A549 (cell line): ENCODE results near the gene TOB1. TPM values are rescaled to one million over a fixed set of nuclear protein-coding genes. Genes with fewer than 3 reads are reported as not detected.

ENCODE experiments used
- ATAC-seq, 2 experiments: fragments of 200-7000 bp in 1 of 2; fragments of >200 bp in 1 of 2; cut with Nextera tagmentation in 1 of 2; cut with Tn5 transposase in 1 of 2; 3 replicates each; pipeline versions ENCODE4 v1.8.0 to v1.9.1; 2018 to 2020; ENCODE audit warnings: mild to moderate bottlenecking in 1 of 2, moderate library complexity in 1 of 2
- CTCF ChIA-PET: fragments of 300-600 bp; sonication (Branson Sonifier 250); formaldehyde crosslinking; extraction: SDS; loops from one replicate; lab custom pipeline; 2021; ENCODE audit warnings: antibody characterized with exemption, inconsistent platforms; lab: Yijun Ruan, JAX
- POLR2A ChIA-PET: fragments of 350-600 bp; formaldehyde crosslinking; extraction: SDS; loops from one replicate; lab custom pipeline; 2021; ENCODE audit warnings: antibody characterized with exemption, inconsistent platforms; lab: Yijun Ruan, JAX
- DNase-seq, 2 experiments: peaks; one replicate each; pipeline versions ENCODE4 v3.0.0 to v3.0.0-alpha.2; 2011 to 2016; ENCODE audit warnings: low read depth in 1 of 2, low spot score in 1 of 2
- FAIRE-seq: peaks from 2 replicates; lab custom pipeline; 2011; peaks lifted over from hg19 to GRCh38; lab: Jason Lieb, UNC
- H3K27ac ChIP-seq, 2 experiments: fragments of >200 bp; sonication (Bioruptor Twin); formaldehyde crosslinking; 3 replicates each; pipeline ENCODE4 v1.5.1; 2016 to 2017
- H3K4me1 ChIP-seq: fragments of >200 bp; sonication (Bioruptor Twin); formaldehyde crosslinking; 3 replicates; pipeline ENCODE4 v1.6.1; 2016
- H3K4me2 ChIP-seq: fragments of >200 bp; sonication (Bioruptor Twin); formaldehyde crosslinking; 3 replicates; pipeline ENCODE4 v1.6.1; 2016
- H3K4me3 ChIP-seq: fragments of >200 bp; sonication (Bioruptor Twin); formaldehyde crosslinking; 3 replicates; pipeline ENCODE4 v1.5.1; 2016
- H3K9me3 ChIP-seq: fragments of >200 bp; sonication (Bioruptor Twin); formaldehyde crosslinking; 3 replicates; pipeline ENCODE4 v1.6.1; 2016
- CBX8 ChIP-seq: fragments of 200-600 bp; sonication (generic); IDR thresholded peaks from 2 replicates; pipeline ENCODE4 v1.6.1; 2016
- CEBPB ChIP-seq, 2 experiments: fragments of >200 bp in 1 of 2; sonication (Bioruptor Twin) in 1 of 2; formaldehyde crosslinking in 1 of 2; IDR thresholded peaks; 2 replicates each; pipeline ENCODE4 v1.6.1; 2012 to 2016
- ELK1 ChIP-seq: fragments of 150-350 bp; IDR thresholded peaks from 2 replicates; pipeline ENCODE4 v1.6.1; 2014; ENCODE audit warnings: low read depth, mild to moderate bottlenecking, low read length
- EP300 ChIP-seq, 2 experiments: fragments of >200 bp; sonication (Bioruptor Twin); formaldehyde crosslinking; IDR thresholded peaks; 2 replicates in 1 of 2; 3 replicates in 1 of 2; pipeline ENCODE4 v1.6.1; 2016 to 2017
- FOXS1 ChIP-seq: fragments of 250-450 bp; sonication (Bioruptor Pico); IDR thresholded peaks from 2 replicates; pipeline ENCODE4 v1.5.0; 2020; ENCODE audit warnings: mild to moderate bottlenecking, moderate library complexity
- HES2 ChIP-seq: fragments of >200 bp; sonication (Bioruptor Twin); formaldehyde crosslinking; IDR thresholded peaks from 2 replicates; pipeline ENCODE4 v1.6.1; 2016
- HMGXB4 ChIP-seq: fragments of 250-450 bp; sonication (Bioruptor Pico); IDR thresholded peaks from 2 replicates; pipeline ENCODE4 v1.5.0; 2021; ENCODE audit warnings: mild to moderate bottlenecking, moderate library complexity, borderline replicate concordance
- HOXA7 ChIP-seq: fragments of 250-450 bp; sonication (Bioruptor Pico); IDR thresholded peaks from 2 replicates; pipeline ENCODE4 v1.5.0; 2020; ENCODE audit warnings: mild to moderate bottlenecking, moderate library complexity
- HOXB13 ChIP-seq: fragments of 250-450 bp; sonication (Bioruptor Pico); IDR thresholded peaks from 2 replicates; pipeline ENCODE4 v1.5.0; 2020; ENCODE audit warnings: low read depth, mild to moderate bottlenecking, moderate library complexity
- HOXB5 ChIP-seq: fragments of 250-450 bp; sonication (Bioruptor Pico); IDR thresholded peaks from 2 replicates; pipeline ENCODE4 v1.5.0; 2020; ENCODE audit warnings: mild to moderate bottlenecking, moderate library complexity
- JUN ChIP-seq, 2 experiments: fragments of >200 bp; sonication (Bioruptor Twin); formaldehyde crosslinking; IDR thresholded peaks; 2 replicates in 1 of 2; 3 replicates in 1 of 2; pipeline ENCODE4 v1.6.1; 2016 to 2017
- KDM1A ChIP-seq: fragments of 200-600 bp; sonication (generic); IDR thresholded peaks from 2 replicates; pipeline ENCODE4 v1.6.1; 2016; ENCODE audit warnings: low read depth, mild to moderate bottlenecking
- RFX5 ChIP-seq: fragments of 450-650 bp; IDR thresholded peaks from 2 replicates; pipeline ENCODE4 v1.7.1; 2014; ENCODE audit warnings: antibody characterized with exemption, mild to moderate bottlenecking, moderate library complexity
- SMC3 ChIP-seq: fragments of >200 bp; sonication (Bioruptor Twin); formaldehyde crosslinking; IDR thresholded peaks from 3 replicates; pipeline ENCODE4 v1.6.1; 2018; ENCODE audit warnings: inconsistent platforms
- SREBF2 ChIP-seq: fragments of 450-650 bp; IDR thresholded peaks from 2 replicates; pipeline ENCODE4 v1.6.1; 2014; ENCODE audit warnings: mild to moderate bottlenecking, moderate library complexity
- TFCP2L1 ChIP-seq: fragments of 250-450 bp; sonication (Bioruptor Pico); IDR thresholded peaks from 2 replicates; pipeline ENCODE4 v1.5.0; 2021; ENCODE audit warnings: mild to moderate bottlenecking
- TP53 ChIP-seq: fragments of 250-450 bp; sonication (Bioruptor Pico); IDR thresholded peaks from 2 replicates; pipeline ENCODE4 v1.5.0; 2021; ENCODE audit warnings: mild to moderate bottlenecking, moderate library complexity
- ZFP36 ChIP-seq: fragments of 450-650 bp; IDR thresholded peaks from 2 replicates; pipeline ENCODE4 v1.6.1; 2014; ENCODE audit warnings: borderline replicate concordance; ENCODE audit not compliant: partially characterized antibody
- WGBS: methylation state at CpG from one replicate; pipeline ENCODE4 v1.1.6; 2017; ENCODE audit errors: missing lambda C conversion rate; 5-methylcytosine and 5-hydroxymethylcytosine counted together
- polyA plus RNA-seq, 4 experiments: library from polyadenylated mRNA; depleted of rRNA in 3 of 4; stranded (reverse); fragments of >200 nt; fragmentation: RNase III in 1 of 4; extraction: RNeasy Plus Mini Kit Qiagen cat#74134 plus additional on column Dnase treatment in 1 of 4; gene quantifications; 2 replicates in 3 of 4; 3 replicates in 1 of 4; pipeline ENCODE4 v1.2.3, GENCODE V29; 2011 to 2017
- TF ChIP-seq, protein P1 (sequence below): IDR thresholded peaks from 2 replicates; pipeline ENCODE4 v1.6.1; 2012

TOB1 gene
- polyA plus RNA-seq, 2 of the 4 experiments (the other 2 are of a cell fraction) = 111 to 133 TPM

DNA sequence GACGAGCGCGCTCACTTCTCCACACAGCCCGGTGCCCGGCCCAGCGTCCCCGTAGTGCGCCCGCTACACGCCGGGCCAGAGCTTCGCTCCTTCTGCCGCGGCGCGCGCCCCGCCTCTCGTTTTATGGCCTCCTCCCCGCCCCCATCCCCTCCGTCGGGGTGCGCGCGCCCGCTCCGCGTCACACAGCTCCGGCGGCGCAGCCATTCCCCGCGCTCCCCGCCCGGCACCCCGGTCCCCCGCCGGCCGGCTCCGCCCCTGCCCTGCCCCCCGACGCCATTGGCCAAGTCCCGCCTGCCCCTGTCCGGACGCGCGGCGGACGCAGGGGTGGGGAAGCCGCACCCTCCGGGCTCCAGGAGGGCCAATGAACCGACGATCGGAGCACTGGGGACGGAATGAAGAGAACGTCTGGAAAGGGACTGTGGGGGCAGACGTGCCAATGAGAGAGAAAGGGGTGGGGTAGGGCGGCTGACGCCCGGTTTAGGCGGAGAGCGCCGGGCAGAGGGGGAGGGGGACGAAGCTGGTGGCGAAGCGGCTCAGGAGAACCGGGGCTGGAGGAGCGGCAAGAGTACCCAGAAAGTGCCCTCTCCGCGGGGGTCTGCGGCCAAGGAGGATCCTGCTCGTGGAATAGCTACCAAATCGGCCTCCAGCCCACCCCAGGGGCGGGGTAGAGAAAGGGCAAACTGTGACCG, at the start of gene TOB1 (continued):
- TF ChIP-seq HMGXB4 (CRISPR knock-in tag) (0 out of 2 replicates have a peak, but pooled peaks have one; percentile 19), ELK1 (no peak), TFCP2L1 (CRISPR knock-in tag) (peak; percentile 99), FOXS1 (CRISPR knock-in tag) (no peak), EP300 (IDR thresholded peaks at IDR 0.05) (0 out of 5 replicates have a peak, but pooled peaks of 1 of the 2 experiments have one; percentile 36), JUN (IDR thresholded peaks at IDR 0.05) (peak; percentile 98 to 100), SMC3 (peak; percentile 29; the same call in 2 of the 3 replicates), CBX8 (no peak), HES2 (no peak), HOXB5 (CRISPR knock-in tag) (peak; percentile 81)

DNA sequence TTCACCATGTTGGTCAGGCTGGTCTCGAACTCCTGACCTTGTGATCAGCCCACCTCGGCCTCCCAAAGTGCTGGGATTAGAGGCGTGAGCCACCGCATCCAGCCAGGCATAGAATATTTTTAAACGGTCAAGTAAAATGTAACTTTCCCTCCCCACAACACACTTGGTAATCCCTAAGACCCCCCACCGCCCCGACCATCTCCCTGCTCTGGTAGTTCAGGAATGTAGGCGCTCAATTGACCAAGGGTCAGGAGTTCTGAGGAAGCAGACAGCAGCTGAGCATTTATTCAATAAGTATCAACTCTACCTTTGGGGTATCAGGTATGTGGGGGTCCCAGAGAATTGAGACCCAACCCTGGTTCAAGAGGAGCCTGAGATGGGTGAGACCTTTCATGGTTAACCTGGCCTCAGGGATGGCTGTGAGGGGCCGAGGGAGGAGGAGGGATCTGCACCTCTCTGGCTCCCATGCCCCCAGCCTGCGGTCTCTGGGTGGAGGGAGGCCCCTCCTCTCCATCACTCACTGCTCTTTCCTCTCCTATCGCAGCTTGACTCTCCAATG, 48.4 kb upstream of the TOB1 start:
- ChIA-PET CTCF (interaction anchor here (0.8 to 2.9 kb wide), 5 partner anchors 9 to 51 kb away, joined by 3 to 8 read pairs (median 4); no protein-coding TSS in a partner anchor), POLR2A (interaction anchor here (1.8 kb wide), 1 partner anchor 48 kb away, joined by 9 read pairs; the partner anchor contains the start of gene TOB1)
- H3K4me2 ChIP-seq = no peak overlapping the region
- DNase-seq = no peak
- no peak for FAIRE-seq
- WGBS = 93% methylated on average over 11 of the region's 11 CpGs
- no peaks in the 10 kb centered on the region for H3K9me3 ChIP-seq
- TF ChIP-seq SREBF2 = no peak
- TF ChIP-seq TP53 (CRISPR knock-in tag) = no peak
- TF ChIP-seq CEBPB (IDR thresholded peaks at IDR 0.05) = no peak
- TF ChIP-seq KDM1A = no peak
- TF ChIP-seq, protein P1, sequence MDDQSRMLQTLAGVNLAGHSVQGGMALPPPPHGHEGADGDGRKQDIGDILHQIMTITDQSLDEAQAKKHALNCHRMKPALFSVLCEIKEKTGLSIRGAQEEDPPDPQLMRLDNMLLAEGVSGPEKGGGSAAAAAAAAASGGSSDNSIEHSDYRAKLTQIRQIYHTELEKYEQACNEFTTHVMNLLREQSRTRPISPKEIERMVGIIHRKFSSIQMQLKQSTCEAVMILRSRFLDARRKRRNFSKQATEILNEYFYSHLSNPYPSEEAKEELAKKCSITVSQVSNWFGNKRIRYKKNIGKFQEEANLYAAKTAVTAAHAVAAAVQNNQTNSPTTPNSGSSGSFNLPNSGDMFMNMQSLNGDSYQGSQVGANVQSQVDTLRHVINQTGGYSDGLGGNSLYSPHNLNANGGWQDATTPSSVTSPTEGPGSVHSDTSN = no peak
- TF ChIP-seq HOXA7 (CRISPR knock-in tag) = no peak
- TF ChIP-seq FOXS1 (CRISPR knock-in tag) = no peak
- TF ChIP-seq, all 56 proteins: peak for 0
- peaks cover 40% of the 10 kb centered on the region for H3K4me1 ChIP-seq
- ATAC-seq = no peak
- H3K27ac ChIP-seq = peak overlapping the region; percentile 59 to 92
- no peak overlapping the region for H3K4me3 ChIP-seq

DNA sequence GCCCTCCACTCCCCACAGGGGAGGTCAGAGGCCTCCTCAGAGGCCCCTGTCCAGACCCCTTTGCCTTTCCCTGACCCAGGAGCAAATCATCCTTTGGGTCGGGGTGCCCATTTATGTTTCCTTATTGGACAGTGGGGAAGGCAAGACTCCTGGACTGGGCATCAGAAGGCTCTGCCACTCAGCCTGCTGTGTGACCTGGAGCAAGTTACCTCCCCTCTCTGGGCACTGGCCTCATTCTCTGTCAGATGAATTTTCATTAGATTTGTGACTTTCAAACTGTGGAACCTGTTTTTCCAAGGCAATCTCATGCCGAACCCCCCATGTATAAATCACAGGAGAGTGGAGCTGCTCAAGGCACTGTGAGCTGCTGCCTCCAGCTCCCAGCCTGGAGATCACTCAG, 47.0 kb upstream of the TOB1 start:
- DNase-seq (no peak), ATAC-seq (no peak), FAIRE-seq (no peak)
- peak overlapping the region in 1 of 2 experiments; percentile 47; a peak in 2 of 6 replicates for H3K27ac ChIP-seq
- no peak overlapping the region for H3K4me3 ChIP-seq
- ChIA-PET POLR2A (no interaction called here), CTCF (interaction anchor here (2.2 kb wide), 1 partner anchor 14 kb away, joined by 7 read pairs; no protein-coding TSS in a partner anchor)
- no peak overlapping the region for H3K4me2 ChIP-seq
- H3K4me1 ChIP-seq = peaks cover 33% of the 10 kb centered on the region
- TF ChIP-seq RFX5 = no peak
- TF ChIP-seq ZFP36 = peak; percentile 8
- no peak for TF ChIP-seq HOXB13
- WGBS = 81% methylated on average over 2 of the region's 2 CpGs
- H3K9me3 ChIP-seq = no peaks in the 10 kb centered on the region
